COLO668 (cell line): ENCODE data around the gene PCTP.

ENCODE experiments used
- DNase-seq: peaks from one replicate; lab custom pipeline; 2025; ENCODE audit not compliant: unreplicated experiment; lab: John Stamatoyannopoulos, UW

Gene PCTP

DNA sequence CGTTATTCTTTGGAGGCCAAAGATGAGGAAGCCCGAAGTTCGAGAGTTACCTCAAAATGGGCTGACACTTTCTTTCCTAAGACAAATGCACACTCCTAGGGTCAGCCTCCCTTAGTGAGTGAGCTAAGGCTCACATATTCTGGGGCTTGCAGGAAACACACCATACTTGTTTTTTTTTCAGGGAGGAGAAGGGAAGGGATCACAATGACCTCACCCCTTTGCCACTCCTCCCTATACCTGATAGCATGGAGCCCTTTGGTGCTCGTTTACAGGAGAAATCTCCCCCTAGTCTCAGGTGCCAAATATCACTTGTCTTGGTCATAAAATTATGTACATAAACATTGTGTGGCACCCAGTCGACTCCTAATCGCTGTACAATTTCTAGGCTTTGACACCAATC is 23.6 kb upstream of the PCTP start:
- no peak for DNase-seq

- no peak for DNase-seq
Observed at GRCh38 chr17:55727920-55728319, 22.9 kb upstream of the PCTP start.

DNA sequence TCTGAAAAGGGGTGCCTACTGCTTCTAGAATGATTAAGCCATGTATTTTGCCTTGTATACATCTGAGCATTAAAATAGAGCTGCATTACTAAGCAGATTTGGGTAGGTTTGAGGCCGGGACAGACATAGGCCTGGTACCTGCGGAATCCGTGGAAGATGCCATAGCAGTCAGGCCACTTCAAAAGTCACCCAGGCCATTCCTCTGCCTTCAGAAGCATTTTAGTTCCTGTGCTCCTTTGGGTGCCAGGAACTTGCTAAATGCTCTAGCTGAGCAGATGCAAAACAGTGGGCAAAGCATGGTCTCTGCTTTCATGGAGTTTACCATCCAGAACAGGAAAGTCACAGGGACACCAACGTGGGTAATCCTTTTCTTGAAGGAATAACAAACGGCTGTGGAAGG is 22.5 kb upstream of the PCTP start:
- DNase-seq, result no peak

GRCh38 chr17:55728833-55729232 is 22.0 kb upstream of the PCTP start:
- DNase-seq, result no peak

DNA sequence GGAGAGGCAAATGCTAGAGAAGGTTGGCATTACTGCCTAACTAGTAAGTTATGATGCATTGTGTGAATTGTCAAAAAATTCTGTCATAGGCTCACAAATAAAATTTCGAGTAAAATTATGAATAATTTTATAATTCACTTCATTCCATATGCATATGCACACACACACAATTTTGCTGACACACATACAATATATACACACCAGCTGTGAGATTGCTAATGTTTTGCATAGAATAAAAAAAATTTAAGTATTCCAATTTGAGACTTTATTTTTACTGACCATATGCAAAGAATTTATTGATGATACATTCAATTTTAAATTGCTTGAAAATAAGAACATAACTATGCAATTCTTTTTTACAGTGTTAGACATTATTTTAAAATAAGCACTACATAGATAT is 21.4 kb upstream of the PCTP start:
- DNase-seq, result no peak

- DNase-seq, result no peak
Observed at GRCh38 chr17:55730380-55730779, 20.5 kb upstream of the PCTP start.

GRCh38 chr17:55730808-55731207 is 20.0 kb upstream of the PCTP start:
- DNase-seq, result no peak

GRCh38 chr17:55731586-55732250 is 19.1 kb upstream of the PCTP start:
- no peak for DNase-seq

DNA sequence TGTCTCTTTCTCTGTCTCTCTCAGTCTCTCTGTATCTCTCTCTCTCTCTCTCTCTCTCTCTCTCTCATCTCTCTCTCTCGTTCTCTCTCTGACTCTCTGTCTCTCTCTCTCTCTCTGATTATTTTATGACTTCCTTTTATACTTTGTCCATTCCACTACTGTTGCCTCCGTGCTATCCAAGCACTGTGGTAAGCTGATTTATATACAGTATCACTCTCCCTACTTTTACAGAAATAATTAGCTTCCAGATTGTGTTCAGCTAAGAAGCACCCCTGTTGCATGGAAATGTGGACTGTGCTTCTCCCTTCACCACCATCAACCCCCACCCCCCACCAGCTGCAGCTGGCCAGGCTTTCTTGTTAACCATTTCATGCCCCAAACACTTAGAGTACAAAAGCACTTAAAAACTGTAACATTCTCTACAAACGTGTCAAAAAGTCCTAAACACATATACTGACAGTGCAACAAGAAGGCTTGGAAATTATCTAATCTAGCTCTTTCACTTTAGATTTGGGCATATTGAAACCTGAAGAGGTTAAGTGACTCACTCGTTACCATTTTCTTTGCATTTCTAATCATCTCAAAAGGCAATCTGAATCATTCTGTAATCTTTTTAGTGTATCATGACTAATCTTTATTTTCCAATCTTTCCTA is 16.6 kb upstream of the PCTP start:
- DNase-seq, result no peak

DNA sequence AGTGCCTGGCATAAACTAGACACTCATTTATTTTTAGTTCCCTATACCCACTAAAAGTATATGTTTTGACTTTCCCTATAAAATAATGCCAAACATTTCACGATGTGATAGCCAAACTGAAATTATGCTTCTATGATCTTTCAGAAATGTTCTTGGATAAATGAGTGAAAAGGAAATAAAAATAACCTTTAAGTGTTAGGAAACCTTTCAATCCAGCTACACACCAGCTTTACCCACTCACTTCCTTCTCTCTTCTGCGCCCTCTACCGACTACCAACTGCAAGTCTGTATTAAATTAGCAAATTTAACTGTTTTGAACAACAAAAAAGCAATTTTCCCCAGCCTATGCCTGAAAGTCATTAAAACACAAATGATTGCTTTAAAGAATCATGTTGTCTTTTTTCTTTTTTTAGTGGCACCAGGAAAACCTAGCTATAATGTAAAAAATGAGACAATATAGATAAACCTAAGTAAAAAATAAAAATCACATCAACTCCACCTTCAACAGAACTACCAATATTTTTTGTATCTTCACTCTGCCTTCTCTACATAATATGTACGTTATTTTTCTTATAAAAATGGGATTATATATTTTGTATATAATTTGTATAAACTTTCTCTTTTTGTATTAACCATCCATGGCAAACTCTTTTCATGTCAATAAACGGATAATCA is 15.0 kb upstream of the PCTP start:
- no peak for DNase-seq

- DNase-seq, result no peak
Observed at GRCh38 chr17:55737976-55738501, 12.8 kb upstream of the PCTP start.

- DNase-seq, result no peak
Observed at GRCh38 chr17:55740511-55741355, 10.1 kb upstream of the PCTP start.

DNA sequence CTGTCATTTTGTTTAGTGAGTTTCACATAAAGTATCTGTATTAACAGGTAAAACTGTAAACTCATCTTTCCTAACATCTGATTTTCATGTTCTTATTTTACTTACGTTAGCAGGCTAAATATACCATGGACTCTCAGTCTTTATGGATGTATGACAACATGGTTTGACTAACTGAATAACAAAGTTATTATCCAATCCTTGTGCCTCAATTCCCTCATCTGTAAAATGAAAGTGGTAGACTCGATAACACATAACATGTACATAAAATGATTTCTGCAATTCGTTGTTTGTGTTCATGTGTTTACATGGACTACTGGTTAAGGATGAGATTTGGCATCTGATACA is 9.5 kb upstream of the PCTP start:
- DNase-seq, result no peak

- no peak for DNase-seq
Observed at GRCh38 chr17:55742272-55743102, 8.4 kb upstream of the PCTP start.

DNA sequence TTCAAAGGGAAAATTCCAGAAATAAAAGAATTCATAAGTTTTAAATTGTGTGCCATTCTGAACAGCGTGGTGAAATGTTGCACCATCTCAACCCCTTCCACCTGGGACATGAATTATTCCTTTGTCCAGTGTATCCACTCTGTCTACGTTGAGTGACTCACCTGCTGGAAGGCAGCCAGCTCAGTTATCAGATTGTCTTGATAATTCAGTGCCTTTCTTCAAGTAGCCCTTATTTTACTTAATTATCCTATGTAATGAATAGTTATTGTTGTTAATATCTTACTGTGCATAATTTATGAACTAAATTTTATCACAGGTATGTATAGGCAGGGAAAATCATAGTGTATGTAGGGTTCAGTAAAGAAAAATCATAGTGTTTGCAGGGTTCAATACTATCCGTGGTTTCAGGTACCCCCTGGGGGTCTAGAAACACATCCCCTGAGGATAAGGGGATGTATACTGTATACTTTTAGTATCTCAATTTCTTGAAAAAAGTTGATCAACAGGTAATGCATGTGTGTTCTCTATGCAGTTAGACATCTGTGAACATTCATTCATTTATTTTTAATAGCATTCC is 7.7 kb upstream of the PCTP start:
- peak; percentile 59 for DNase-seq

GRCh38 chr17:55745258-55745657 is 5.6 kb upstream of the PCTP start:
- DNase-seq, result no peak

DNA sequence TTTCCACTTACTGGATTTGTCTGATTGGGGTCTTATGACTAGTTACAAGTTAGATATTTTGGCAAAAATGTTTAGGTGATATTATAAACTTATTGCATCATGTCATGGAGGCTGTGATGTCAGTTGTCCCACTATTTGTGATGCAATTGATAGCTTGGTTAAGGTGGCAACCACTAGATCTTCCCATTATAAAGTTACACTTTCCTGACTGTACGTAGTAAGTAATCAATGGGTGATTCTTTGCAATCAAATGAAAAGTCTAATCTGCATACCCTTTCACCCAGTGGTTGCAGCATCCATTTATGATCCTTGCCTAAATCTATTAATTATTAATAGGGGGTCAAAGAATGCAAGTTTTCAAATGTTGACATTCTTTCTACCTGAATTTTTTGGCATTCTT is 4.4 kb upstream of the PCTP start:
- DNase-seq, result no peak

DNA sequence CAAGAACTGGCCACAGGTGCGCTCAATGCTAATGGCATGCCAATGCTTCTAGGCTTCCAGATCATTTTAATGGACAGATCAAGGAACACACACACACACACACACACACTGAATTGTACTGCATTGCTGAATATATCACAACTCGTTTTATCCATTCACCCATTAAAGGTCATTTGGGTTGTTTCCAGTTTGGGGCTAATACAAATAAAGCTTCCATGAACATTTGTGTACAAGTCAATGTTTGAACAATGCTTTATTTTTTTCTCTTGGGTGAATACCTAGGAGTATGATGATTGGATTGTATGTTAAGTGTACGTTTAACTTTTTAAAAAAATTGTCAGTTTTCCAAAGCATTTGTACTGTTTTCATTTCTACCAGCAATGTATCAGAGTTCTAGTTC is 3.6 kb upstream of the PCTP start:
- no peak for DNase-seq

DNA sequence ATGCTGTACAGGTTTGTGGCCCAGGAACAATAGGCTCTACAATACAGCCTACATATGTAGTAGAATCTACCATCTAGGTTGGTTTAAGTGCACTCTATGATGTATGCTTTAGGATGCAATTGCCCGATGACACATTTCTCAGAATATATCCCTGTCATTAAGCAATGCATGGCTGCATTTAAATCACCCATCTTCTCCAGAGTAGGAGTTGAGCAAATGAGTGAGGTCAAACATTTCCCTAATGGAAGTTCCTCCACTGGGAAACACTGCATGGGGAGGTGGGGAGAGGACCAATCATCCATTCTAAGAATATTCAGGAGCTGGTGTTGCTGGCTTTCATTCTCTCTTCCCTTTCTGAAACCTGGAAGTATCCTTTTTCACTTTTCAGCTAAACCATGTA is 2.0 kb upstream of the PCTP start:
- no peak for DNase-seq

DNA sequence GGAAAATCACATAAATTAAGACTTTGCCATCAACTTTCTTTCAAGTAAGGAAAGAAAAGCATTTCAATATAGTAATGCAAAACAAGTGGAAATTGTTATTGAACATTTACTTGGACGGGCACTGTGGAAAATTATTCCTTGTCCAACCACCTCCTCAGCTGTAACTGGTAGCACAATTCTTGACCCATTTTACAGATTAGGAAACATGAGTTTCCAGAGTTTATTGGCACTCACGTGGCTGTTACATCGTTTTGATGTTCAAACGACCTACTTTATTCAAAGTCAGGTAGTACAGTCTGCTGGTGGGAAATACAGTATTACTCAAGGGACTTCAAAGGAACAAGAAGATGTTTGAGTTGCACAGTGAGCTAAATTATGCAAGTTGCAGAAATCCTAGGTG is 866 bp upstream of the PCTP start:
- DNase-seq, result no peak
